ENCODE data around the gene PDE4D. TPM values are rescaled to one million over a fixed set of nuclear protein-coding genes. Genes with fewer than 3 reads are reported as not detected.
A peak's percentile ranks its signal among the peaks of the same experiment; 100 is the strongest.

PDE4D gene
- polyA plus RNA-seq, 1 donor: 23.1 TPM

- no peak for DNase-seq
Measured at GRCh38 chr5:59136549-59136948, 757.0 kb downstream of the PDE4D start.

GRCh38 chr5:59134471-59135163 is 758.9 kb downstream of the PDE4D start:
- DNase-seq: no peak

DNA sequence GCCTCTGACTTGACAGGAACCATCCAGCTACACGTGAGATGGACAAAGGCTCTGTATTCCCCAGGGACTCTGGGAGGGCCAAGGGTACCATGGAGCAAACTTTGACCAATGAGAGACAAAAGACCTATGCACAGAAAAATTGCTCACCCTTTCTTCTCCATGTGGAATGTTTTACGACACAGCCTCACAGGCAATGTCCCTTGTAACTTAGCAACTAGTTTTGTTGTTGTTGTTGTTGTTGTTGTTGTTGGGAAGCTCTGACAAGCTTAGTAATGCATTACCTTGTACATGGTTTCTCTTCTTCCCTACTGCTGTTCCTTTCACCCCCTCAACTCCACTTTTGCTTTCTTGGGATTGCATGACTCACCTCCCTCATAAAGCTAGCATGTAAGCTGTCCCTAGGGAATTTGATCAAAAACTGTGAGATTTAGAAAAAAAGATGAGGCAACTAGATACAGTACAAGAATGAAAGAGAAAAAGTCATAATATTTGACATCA is 759.7 kb downstream of the PDE4D start:
- no peak for DNase-seq

GRCh38 chr5:59132131-59132530 is 761.4 kb downstream of the PDE4D start:
- DNase-seq: no peak

GRCh38 chr5:59130431-59130830 is 763.1 kb downstream of the PDE4D start:
- no peak for DNase-seq

- no peak for DNase-seq
Measured at GRCh38 chr5:59128646-59129290, 764.8 kb downstream of the PDE4D start.

GRCh38 chr5:59126708-59127573 is 766.6 kb downstream of the PDE4D start:
- DNase-seq: no peak

DNA sequence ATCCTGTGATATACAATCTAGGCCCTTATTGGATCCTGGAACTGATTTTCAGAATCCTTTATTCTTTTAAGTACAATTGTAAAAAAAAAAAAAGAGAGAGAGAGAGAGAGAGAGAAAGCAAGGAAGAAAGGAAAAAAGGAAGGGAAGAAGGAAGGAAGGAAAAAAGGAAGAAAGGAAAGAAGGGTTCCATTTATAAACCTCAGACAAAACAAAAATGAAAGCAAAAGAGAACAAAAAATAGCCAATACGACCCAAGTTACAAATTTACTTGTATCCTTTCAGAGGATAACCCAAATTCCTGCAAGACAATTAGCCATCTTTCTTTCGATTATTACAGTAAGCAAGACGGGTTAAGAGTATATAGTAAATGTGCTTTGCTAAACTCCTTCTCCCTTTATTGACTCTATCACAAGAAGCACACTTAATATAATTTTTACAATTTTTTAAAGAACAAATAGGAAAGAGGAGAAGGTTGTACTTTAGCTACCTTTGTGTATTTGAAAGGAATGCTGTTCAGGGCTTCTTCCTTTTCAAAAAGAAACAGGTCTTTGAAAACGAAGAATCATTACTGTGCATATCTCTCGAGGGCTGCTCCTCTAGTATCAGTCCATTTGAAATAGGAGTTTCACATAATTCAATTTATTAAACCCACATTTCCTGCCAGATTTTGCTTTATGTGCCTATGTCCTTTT is 767.4 kb downstream of the PDE4D start:
- DNase-seq: no peak

DNA sequence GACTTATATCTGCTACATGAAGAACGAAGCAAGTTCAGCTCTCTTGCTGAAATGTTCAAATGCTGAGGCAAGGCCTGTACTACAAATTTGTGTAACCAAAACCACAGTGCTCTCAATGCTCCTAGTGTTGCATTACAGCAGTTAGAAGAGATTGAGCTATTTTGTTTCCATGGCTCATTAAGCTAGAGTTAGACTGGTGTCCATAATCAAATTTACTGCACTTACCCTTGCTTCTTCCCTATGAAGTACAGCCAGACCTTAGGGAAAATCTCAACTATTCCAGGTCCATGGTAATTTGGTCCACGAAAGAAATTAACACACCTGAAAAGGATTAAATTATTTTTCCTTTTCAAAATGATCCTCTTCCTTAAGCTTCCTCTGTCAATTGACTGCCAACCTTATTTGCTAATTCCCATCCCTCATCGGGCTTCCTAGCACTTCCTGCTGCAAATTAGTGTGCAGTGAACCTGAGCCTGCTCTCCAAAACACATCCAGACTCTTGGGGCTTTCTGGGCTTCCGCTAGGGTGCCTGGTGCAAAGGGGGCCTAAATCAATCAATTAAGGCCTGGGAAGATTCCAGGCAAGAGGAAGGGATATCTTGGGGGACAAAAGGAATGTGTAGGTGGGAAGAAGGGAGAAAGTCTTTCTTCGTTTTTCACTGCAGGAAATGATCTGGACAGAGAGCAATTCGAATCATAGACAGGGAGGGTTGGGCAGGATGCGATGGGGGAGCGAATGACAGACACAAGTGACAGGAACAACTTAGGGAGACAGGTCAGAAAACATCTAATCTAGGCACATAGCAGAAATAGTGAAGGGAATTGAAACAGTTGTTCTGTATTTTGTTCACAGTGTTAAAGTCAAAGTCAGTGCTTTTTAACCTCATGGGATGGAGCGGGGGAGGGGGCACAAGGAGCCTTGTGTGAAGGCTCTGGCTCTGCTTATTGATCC is 768.2 kb downstream of the PDE4D start:
- peak; percentile 55 for DNase-seq

GRCh38 chr5:59123595-59124561 is 769.6 kb downstream of the PDE4D start:
- peak; percentile 51 for DNase-seq

GRCh38 chr5:59119480-59119879 is 774.0 kb downstream of the PDE4D start:
- DNase-seq: no peak

- DNase-seq: no peak
Measured at GRCh38 chr5:59117320-59117719, 776.2 kb downstream of the PDE4D start.

- DNase-seq: no peak
Measured at GRCh38 chr5:59116231-59116865, 777.2 kb downstream of the PDE4D start.

- no peak for DNase-seq
Measured at GRCh38 chr5:59115345-59115744, 778.2 kb downstream of the PDE4D start.

DNA sequence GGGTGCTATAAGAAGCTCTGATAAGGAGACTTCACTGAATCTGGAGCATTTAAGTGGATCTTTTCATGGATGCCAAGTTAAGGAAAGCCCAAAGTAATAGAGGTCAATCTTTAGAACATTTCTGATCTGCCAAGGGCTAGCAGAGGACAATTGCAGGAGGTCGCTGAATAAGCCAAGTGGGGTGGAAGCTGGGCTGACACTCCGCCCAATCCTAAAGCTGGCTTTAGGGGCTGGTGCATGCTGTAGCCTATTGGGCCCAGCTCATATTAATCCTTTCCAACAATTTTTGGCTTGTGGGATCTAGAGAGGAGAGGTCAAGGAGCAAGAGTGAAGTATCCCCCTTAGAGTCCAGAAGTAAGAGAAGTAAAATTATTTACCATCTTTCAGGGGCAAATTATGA is 784.1 kb downstream of the PDE4D start:
- no peak for DNase-seq

DNA sequence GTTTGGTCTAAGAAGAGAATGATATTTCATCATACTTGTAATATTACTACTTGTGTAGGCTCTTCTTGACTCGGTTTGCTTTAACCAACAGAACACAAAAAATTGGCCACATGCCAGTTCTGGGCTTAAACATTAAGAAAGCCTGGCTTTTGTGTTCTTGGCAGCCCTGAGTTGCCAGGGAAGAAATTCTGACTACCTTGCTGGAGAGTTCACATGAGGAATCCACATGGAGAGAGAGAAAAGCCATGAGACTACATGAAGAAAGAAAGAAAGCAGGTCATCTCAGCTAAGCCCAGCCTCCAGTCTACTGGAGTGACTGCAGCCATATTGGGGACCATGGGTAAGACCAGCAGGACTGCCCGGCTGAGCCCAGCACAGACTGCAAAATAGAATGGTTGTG is 785.8 kb downstream of the PDE4D start:
- DNase-seq: no peak

- DNase-seq: no peak
Measured at GRCh38 chr5:59104400-59105127, 789.0 kb downstream of the PDE4D start.

GRCh38 chr5:59103303-59103702 is 790.2 kb downstream of the PDE4D start:
- no peak for DNase-seq

- DNase-seq: no peak
Measured at GRCh38 chr5:59102437-59102836, 791.1 kb downstream of the PDE4D start.

Measured in left kidney (tissue), 2 donors.